GM18907 (cell line): ENCODE measurements around the gene DPP9.
"Not testable (repeated sequence)": the region's sequence is repeated elsewhere in the genome, so short reads cannot be mapped to it uniquely, and the experiment has no call there.

Source experiments
- ATAC-seq: cut with Tn5 transposase; IDR thresholded peaks from one replicate; pipeline ENCODE4 v1.9.1; 2021; ENCODE audit warnings: mild to moderate bottlenecking, moderate library complexity; ENCODE audit not compliant: unreplicated experiment

The DPP9 gene

GRCh38 chr19:4723595-4724514 lies at the start of gene DPP9:
TSS of gene DPP9 (minus strand) at chr19:4723842. CDS start at chr19:4719906, 3,936 bp downstream.
- ATAC-seq: peak; percentile 91

GRCh38 chr19:4773047-4773640 lies 49.5 kb upstream of the DPP9 start:
- no peak for ATAC-seq

GRCh38 chr19:4772566-4772965 lies 48.9 kb upstream of the DPP9 start:
- no peak for ATAC-seq

GRCh38 chr19:4768934-4769777 lies 45.5 kb upstream of the DPP9 start:
- ATAC-seq: no peak

- ATAC-seq: no peak
Measured at GRCh38 chr19:4764393-4764660, 40.7 kb upstream of the DPP9 start.

- ATAC-seq: no peak
Measured at GRCh38 chr19:4763021-4763420, 39.4 kb upstream of the DPP9 start.

GRCh38 chr19:4760285-4760650 lies 36.6 kb upstream of the DPP9 start:
- no peak for ATAC-seq

- ATAC-seq: peak; percentile 67
Measured at GRCh38 chr19:4759388-4760284, 36.0 kb upstream of the DPP9 start.

GRCh38 chr19:4758659-4759058 lies 35.0 kb upstream of the DPP9 start:
- ATAC-seq: no peak

GRCh38 chr19:4758082-4758481 lies 34.4 kb upstream of the DPP9 start:
- no peak for ATAC-seq

- no peak for ATAC-seq
Measured at GRCh38 chr19:4755459-4755858, 31.8 kb upstream of the DPP9 start.

- ATAC-seq: no peak
Measured at GRCh38 chr19:4754248-4754647, 30.6 kb upstream of the DPP9 start.

GRCh38 chr19:4749870-4750590 lies 26.4 kb upstream of the DPP9 start:
- no peak for ATAC-seq

- ATAC-seq: no peak
Measured at GRCh38 chr19:4748589-4748988, 24.9 kb upstream of the DPP9 start.

GRCh38 chr19:4748185-4748584 lies 24.5 kb upstream of the DPP9 start:
- no peak for ATAC-seq

GRCh38 chr19:4745986-4746385 lies 22.3 kb upstream of the DPP9 start:
- ATAC-seq: no peak

GRCh38 chr19:4745175-4745574 lies 21.5 kb upstream of the DPP9 start:
- not testable (repeated sequence) for ATAC-seq

GRCh38 chr19:4744451-4745174 lies 21.0 kb upstream of the DPP9 start:
- ATAC-seq: no peak
